IMR-90 (cell line): ENCODE measurements around the gene C2orf80.

Experiments
- CEBPB ChIP-seq: IDR thresholded peaks from 2 replicates; pipeline ENCODE4 v1.6.1; 2012; ENCODE audit warnings: low read depth, low read length, improper control_type of control experiment
- MAZ ChIP-seq: IDR thresholded peaks from 2 replicates; pipeline ENCODE4 v1.6.1; 2012; ENCODE audit warnings: low read depth, mild to moderate bottlenecking, low read length, improper control_type of control experiment, moderate library complexity, borderline replicate concordance
- POLR2A ChIP-seq: IDR thresholded peaks from 2 replicates; pipeline ENCODE4 v1.6.1; 2012; ENCODE audit warnings: mild to moderate bottlenecking, low read depth, low read length
- RCOR1 ChIP-seq: IDR thresholded peaks from 2 replicates; pipeline ENCODE4 v1.6.1; 2012; ENCODE audit warnings: mild to moderate bottlenecking, low read length, improper control_type of control experiment; ENCODE audit not compliant: insufficient replicate concordance
- TF ChIP-seq, protein P1 (sequence below): conservative IDR thresholded peaks from 2 replicates; pipeline ENCODE4 v1.5.1; 2012; ENCODE audit warnings: mild to moderate bottlenecking, low read depth, low read length, improper control_type of control experiment

DNA sequence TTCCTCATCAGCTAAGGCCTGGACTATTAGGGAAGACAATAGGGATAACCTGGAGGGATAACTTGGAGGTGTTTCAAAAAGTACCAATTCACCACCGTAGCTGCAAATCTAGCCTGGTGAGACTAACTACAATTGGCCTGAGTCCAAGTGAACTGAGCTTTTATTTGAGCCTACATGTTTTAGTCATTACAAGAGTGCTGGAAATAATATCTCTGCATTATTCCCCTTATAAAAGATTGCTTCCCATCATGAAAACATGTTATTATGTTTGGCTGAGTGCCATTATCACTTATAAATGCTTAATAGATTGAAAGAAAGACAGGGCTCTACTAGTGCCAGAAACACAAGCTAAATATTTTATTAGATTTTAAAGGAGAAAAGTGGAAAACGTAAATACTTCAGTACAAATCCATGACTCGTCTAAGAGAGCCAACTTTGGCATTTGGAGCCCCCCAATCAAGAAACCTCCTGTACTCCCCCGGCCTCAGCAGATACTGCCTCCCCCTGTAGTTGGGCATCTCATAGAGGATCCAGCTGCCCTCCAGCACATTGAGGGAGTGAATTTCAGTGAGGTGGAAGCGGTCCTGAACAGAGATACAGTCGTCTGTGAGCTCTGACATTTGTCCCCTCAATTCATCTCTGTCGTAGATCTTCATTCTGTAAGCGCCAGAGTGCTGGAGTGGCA lies 47.4 kb downstream of the C2orf80 start:
- TF ChIP-seq MAZ (no peak), RCOR1 (no peak), CEBPB (no peak), POLR2A (no peak)
- TF ChIP-seq, protein P1, sequence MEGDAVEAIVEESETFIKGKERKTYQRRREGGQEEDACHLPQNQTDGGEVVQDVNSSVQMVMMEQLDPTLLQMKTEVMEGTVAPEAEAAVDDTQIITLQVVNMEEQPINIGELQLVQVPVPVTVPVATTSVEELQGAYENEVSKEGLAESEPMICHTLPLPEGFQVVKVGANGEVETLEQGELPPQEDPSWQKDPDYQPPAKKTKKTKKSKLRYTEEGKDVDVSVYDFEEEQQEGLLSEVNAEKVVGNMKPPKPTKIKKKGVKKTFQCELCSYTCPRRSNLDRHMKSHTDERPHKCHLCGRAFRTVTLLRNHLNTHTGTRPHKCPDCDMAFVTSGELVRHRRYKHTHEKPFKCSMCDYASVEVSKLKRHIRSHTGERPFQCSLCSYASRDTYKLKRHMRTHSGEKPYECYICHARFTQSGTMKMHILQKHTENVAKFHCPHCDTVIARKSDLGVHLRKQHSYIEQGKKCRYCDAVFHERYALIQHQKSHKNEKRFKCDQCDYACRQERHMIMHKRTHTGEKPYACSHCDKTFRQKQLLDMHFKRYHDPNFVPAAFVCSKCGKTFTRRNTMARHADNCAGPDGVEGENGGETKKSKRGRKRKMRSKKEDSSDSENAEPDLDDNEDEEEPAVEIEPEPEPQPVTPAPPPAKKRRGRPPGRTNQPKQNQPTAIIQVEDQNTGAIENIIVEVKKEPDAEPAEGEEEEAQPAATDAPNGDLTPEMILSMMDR = no peak
